Measurements from ENCODE around the gene CADPS2. TPM values are rescaled to one million over a fixed set of nuclear protein-coding genes. Genes with fewer than 3 reads are reported as not detected.
"Not testable (repeated sequence)": the region's sequence is repeated elsewhere in the genome, so short reads cannot be mapped to it uniquely, and the experiment has no call there.

Gene CADPS2
- total RNA-seq, 1 donor from 2014 or later: 8.7 TPM

DNA sequence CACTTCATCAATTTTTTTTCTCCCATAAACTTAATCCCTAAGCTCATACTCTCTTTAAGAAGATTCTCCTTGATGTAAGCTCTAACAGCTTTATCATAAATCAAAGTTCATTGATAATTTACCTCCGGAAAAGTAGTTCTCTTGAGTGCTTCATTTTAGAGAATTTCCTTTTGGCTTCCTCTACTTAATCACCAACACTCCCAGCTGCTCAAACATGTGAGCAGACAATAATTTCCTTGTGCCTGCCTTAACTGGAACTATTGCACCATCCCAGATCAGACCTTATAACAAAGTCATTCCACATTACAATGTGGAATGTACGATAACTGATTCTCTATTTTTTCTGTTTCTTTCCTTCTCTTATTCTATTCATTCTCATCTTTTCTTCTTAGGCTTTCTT, 587.6 kb downstream of the CADPS2 start:
- DNase-seq (ENCODE audit: low read depth): no peak

DNA sequence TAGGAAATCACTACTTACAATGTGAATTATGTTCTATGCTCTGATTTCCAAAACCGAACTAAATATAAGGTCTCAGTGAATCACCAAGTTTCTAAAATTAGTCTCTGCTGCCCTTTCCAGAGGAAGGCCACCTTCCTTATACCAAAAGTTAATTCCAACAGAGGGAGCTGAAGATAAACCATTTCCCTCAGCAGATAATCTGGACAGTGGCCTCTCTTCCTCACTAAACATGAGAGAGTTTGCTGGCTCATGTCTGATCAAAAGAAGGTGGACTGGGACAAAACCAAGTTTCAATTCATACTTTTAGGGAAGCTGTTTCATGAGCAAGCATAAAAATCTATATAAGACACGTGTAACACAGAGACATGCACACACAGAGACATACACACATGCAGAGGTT, 588.1 kb downstream of the CADPS2 start:
- DNase-seq (ENCODE audit: low read depth): no peak

DNA sequence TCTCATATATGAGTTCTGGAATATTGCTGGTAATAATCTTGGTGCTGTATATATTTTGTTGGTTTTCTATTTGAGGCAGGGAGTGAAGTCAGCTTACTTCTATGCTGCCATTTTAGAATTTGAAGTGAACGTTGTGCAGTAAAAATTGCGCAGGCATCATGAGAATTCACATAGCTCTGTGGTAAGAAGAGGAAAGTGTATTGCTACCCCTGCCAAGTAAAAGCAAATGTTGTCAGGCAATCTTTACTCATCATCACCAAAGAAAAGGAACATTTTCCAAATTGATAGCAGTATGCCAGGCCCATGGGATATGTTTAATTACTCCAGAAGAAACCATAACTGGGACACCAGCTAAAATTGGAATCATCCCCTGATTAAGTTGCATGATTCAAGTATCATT, 595.1 kb downstream of the CADPS2 start:
- DNase-seq (ENCODE audit: low read depth): no peak

DNA sequence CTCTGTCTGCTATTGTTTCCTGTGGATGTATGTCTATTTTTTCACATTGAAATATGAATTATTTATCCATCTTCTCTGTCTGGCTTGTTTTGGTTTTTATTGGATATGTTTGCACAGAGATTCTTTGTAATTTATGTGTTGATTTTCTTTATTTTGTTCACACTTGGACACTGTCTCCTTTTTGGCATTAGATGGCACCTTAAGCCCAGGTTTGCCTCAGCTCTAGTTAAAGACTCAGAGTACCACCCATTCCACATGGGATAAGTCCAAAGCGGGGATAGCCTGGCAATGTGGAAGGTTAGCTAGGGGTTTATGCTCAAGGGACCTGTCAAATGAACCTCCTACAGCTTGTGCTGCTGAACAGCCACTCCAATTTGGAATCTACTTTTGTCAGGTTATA, 595.8 kb downstream of the CADPS2 start:
- DNase-seq (ENCODE audit: low read depth): no peak

DNA sequence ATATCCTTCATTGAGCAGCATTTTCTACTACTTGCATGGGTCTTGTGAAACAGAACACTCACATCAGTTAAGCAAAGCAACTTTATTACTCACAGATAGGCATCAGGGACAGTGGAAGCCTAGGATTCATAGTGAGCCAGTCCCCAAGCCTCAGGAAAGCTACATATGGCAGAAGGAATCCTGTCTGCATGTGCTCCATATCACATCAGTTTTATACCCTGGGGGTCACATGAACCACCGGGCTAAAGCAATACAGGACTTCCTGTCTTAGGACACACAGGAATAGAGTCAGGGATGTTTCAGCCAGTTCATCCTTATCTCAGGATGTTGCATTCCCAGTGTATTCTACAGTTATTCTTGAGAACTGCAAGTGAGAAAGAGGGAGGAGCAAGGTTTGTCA, 596.8 kb downstream of the CADPS2 start:
- DNase-seq (ENCODE audit: low read depth): no peak

DNA sequence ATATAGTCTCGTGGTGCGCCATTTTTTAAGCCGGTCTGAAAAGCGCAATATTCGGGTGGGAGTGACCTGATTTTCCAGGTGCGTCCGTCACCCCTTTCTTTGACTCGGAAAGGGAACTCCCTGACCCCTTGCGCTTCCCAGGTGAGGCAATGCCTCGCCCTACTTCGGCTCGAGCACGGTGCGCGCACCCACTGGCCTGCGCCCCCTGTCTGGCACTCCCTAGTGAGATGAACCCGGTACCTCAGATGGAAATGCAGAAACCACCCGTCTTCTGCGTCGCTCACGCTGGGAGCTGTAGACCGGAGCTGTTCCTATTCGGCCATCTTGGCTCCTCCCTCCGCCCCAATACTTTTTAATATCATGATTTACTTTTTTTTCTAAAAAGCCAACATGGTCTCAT, 601.7 kb downstream of the CADPS2 start:
- DNase-seq (ENCODE audit: low read depth): not testable (repeated sequence)

DNA sequence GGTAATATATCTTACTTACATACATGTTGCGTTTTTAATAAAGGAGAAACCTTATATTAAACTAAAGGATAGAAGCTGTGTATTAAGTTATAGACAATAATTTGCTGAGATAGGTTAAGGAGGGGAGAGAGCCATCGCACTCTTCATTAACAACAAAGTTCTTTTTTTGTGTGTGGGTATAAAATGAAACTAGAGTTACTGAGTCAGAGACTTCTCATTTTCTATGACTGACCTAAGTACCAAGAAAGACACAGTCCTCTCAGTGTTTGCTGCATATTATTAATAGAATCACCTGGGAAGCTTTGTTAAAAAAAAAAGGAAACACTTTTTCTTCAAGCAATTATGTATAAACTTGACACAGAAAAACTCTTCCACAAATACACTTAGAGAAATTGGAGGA, 613.1 kb downstream of the CADPS2 start:
- no peak for DNase-seq (ENCODE audit: low read depth)

GRCh38 chr7:122269241-122269640, 617.0 kb downstream of the CADPS2 start:
- DNase-seq (ENCODE audit: low read depth): no peak

Other genes starting within 250 kb of the CADPS2 start
- gene RNF133, start 187.3 kb downstream of the CADPS2 start, total RNA-seq: 0.10 TPM in 1 of 2 replicates, not detected in the other
- gene RNF148, start 183.5 kb downstream of the CADPS2 start, total RNA-seq: 0.15 TPM in 1 of 2 replicates, not detected in the other
- not detected in 2 replicates for gene TAS2R16, start 109.2 kb upstream of the CADPS2 start, total RNA-seq

Data from renal cortical epithelial cell (primary cell).